HUES64 (cell line): Measurements from ENCODE around the gene KLK12.

Experiments
- H3K27ac ChIP-seq: 2 replicates; pipeline ENCODE4 v1.7.0; 2013; ENCODE audit warnings: low read depth, low read length, inconsistent platforms
- H3K27me3 ChIP-seq: 2 replicates; pipeline ENCODE4 v1.6.1; 2013; ENCODE audit warnings: mild to moderate bottlenecking, low read length; ENCODE audit not compliant: insufficient read depth
- H3K36me3 ChIP-seq: 2 replicates; pipeline ENCODE4 v1.6.1; 2013; ENCODE audit warnings: mild to moderate bottlenecking, low read length; ENCODE audit not compliant: insufficient read depth
- H3K4me1 ChIP-seq: 2 replicates; pipeline ENCODE4 v1.6.1; 2013; ENCODE audit warnings: mild to moderate bottlenecking, low read length, moderate library complexity; ENCODE audit not compliant: insufficient read depth
- H3K4me3 ChIP-seq: 2 replicates; pipeline ENCODE4 v1.5.1; 2013; ENCODE audit warnings: mild to moderate bottlenecking, low read length, moderate library complexity
- H3K9ac ChIP-seq: 2 replicates; pipeline ENCODE4 v1.6.1; 2013; ENCODE audit warnings: mild to moderate bottlenecking, low read depth, low read length
- H3K9me3 ChIP-seq: 2 replicates; pipeline ENCODE4 v1.6.1; 2013; ENCODE audit warnings: low read depth, low read length; ENCODE audit not compliant: insufficient read depth
- WGBS: fragments of 150-250, 120-280 bp; methylation state at CpG from one replicate; pipeline ENCODE4 v1.1.7; 2013; ENCODE audit warnings: missing lambda C conversion rate; 5-methylcytosine and 5-hydroxymethylcytosine counted together

Gene KLK12

DNA sequence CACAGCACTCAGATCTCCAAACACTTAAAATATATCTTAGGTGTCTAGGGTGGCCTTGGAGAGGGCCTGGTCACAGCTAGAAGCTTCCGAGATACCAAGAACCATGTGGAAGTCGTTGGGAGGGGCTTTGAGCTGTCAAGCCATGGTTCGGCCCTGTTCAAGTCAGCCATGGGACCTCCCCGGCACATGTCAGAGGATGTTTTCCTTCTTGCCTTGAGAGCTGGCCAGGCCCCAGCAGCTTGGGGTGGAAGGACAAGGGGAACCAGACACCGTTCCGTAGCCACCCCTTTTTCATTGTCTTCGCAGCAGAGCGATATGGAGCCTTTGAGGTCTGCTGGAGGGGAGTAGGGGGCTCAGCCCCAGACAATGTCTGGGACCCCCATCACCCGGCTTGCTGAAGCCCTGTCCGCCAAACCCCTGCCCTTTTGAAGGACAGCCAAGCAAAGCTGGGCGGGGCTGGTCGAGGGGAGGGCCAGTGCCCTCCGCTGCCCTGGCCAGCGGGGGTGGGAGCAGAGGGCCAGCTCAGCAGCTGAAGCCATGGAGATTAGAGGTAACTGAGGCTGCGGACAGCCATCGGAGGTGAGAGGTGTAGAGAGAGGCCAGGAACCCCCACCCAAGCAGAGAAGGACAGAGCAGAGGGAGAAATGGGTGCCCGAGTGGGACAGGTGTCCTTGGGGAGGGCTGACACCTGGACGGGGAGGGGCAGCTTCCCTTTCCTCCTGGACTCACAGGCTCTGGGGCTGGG lies 8.8 kb downstream of the KLK12 start:
- Histone ChIP-seq H3K27me3 (no peaks in the 10 kb centered on the region), H3K9ac (no peak overlapping the region)
- 87% methylated on average over 18 of the region's 18 CpGs for WGBS

DNA sequence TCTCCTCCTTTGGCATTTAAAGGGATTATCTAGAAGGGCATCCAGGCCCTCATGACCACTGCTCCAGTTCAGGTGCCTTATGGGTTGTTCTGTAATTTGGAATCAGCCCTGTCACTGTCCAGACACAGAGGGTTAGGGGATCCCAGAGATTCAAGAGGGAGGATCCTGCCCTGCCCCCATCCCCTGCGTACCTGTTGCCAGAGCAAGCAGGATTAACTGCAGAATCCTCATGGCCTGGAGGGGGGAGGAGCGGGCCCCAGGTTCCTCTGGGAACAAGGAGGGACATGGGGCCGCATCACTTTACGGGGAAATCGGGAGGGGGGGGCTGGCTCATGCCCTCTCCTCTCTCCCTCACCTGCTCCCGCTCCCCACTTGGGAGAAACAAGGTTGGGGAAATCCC lies 9.4 kb downstream of the KLK12 start:
- WGBS, result 75% methylated on average over 5 of the region's 6 CpGs
- Histone ChIP-seq H3K27ac (no peak overlapping the region), H3K27me3 (peaks cover under 1% of the 10 kb centered on the region), H3K4me1 (peaks cover 8% of the 10 kb centered on the region), H3K4me3 (no peak overlapping the region), H3K36me3 (no peaks in the 10 kb centered on the region), H3K9me3 (no peaks in the 10 kb centered on the region), H3K9ac (no peak overlapping the region)

More for the DNA sequence above, 8.8 kb downstream of the KLK12 start:
- Histone ChIP-seq H3K36me3 (no peaks in the 10 kb centered on the region), H3K9me3 (no peaks in the 10 kb centered on the region), H3K4me1 (peaks cover 8% of the 10 kb centered on the region), H3K4me3 (no peak overlapping the region), H3K27ac (no peak overlapping the region)

DNA sequence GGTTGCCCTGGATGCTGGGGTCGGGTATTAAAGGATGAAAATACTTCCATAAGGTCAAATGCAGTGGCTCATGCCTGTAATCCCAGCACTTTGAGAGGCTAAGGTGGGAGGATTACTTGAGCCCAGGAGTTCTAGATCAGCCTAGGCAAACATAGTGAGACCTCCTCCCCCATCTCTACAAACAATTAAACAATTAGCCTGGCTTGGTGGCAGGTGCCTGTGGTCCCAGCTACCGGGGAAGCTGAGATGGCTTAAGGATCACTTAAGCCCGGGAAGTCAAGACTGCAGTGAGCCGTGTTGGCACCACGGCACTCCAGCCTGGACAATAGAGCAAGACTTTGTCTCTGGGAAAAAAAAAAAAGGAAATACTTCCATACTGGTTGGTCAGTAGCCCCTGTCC lies 9.9 kb downstream of the KLK12 start:
- H3K9ac ChIP-seq, result no peak overlapping the region
- no peak overlapping the region for H3K4me3 ChIP-seq
- peaks cover 6% of the 10 kb centered on the region for H3K27me3 ChIP-seq
- H3K4me1 ChIP-seq, result peaks cover 8% of the 10 kb centered on the region
- WGBS, result 78% methylated on average over 5 of the region's 5 CpGs
- no peaks in the 10 kb centered on the region for H3K36me3 ChIP-seq
- no peak overlapping the region for H3K27ac ChIP-seq
- no peaks in the 10 kb centered on the region for H3K9me3 ChIP-seq

DNA sequence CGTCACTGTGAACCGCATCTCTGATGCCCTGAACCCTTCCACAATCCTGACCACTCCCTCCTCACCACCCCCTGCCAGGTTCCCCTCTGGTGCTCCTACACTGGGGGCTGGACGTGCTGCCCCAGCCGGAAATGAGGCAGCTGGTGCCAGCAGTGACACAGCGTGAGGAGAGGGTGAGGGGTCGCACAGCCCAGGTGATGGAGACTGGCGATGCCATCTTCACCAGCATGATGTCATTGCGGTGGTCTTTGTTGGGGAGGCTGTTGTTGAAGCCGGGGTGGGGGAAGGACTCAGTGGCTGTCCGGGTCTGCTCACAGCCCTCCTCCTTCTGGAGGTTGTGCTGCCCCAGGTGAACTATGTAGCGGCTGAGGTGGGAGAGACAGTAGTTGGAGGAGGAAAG lies 10.9 kb downstream of the KLK12 start:
- Histone ChIP-seq H3K9me3 (no peaks in the 10 kb centered on the region), H3K4me1 (peaks cover 8% of the 10 kb centered on the region), H3K9ac (no peak overlapping the region), H3K36me3 (no peaks in the 10 kb centered on the region), H3K4me3 (no peak overlapping the region), H3K27me3 (peaks cover 15% of the 10 kb centered on the region), H3K27ac (no peak overlapping the region)
- 87% methylated on average over 11 of the region's 11 CpGs for WGBS

DNA sequence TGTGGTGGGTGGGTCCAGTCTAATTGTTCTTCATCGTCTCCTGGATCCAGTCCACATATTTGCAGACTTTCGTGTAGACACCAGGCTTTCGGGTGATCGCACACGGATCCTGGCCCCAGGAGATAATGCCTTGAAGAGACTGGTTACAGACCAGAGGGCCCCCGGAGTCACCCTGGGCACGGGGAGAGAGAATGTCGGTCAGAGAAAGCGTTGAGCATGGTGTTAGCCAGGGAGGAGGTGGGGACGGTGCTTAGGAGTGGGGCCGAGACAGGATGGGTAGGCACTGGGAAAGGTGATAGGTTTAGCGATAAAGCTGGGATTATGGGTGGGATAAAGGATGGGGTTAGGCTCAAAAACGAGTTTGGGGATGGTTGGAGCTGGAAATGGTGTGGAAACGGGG lies 12.3 kb downstream of the KLK12 start:
- no peak overlapping the region for H3K9ac ChIP-seq
- H3K9me3 ChIP-seq, result no peaks in the 10 kb centered on the region
- WGBS, result 79% methylated on average over 14 of the region's 14 CpGs
- H3K4me1 ChIP-seq, result peaks cover 8% of the 10 kb centered on the region
- no peak overlapping the region for H3K27ac ChIP-seq
- H3K36me3 ChIP-seq, result no peaks in the 10 kb centered on the region
- peaks cover 30% of the 10 kb centered on the region for H3K27me3 ChIP-seq
- H3K4me3 ChIP-seq, result no peak overlapping the region

DNA sequence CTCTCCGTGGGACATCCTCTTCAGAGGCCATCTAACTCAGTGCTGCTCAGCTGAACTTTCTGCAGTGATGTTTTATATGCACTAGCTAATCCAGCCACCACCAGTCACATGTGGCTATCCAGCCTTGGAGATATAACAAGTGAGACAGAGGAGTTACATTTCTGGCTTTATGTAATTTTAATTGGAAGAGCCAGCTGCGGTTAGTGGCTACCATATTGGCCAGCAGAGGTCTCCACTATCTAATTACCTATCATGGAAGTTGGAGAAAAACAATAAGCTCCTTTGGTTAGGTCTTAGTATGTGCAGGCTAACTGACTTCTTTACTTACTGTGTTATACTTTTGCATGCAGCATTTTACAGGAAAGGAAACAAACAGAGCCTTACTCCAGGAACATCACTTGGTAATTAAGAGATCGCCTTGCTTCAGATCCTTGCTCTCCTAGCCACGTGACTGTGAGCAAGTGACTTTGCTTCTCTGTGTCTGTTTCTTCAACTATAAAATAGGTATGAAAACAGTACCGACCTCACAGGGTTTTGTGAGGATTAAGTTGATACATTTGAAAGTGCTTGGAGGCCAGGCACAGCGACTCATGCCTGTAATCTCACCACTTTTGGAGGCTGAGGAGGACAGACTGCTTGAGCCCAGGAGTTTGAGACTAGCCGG lies 13.7 kb downstream of the KLK12 start:
- Histone ChIP-seq H3K4me1 (peaks cover 8% of the 10 kb centered on the region), H3K9ac (no peak overlapping the region), H3K27ac (no peak overlapping the region), H3K9me3 (no peaks in the 10 kb centered on the region), H3K36me3 (no peaks in the 10 kb centered on the region), H3K27me3 (peaks cover 41% of the 10 kb centered on the region), H3K4me3 (no peak overlapping the region)
- 47% methylated on average over 7 of the region's 7 CpGs for whole genome bisulfite sequencing

DNA sequence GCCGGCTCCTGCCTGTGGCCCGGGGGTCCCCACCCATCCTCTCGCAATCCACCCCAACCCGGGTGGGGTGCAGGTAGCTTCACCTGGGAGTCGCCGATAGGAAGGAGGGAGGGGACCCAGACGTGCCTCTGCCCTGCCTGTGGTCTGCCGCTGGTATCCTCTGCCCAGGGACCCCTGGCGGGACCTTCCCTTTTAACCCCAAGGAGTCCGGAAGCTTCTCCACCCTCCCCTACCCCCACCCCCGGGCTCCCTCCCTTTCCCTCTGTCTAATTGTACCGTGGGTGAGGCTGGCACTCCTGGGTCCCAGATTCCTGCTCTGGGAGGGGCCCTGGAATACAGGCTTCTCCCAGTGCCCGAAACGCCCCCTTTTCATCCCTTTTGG lies 15.3 kb downstream of the KLK12 start, which contains the start of gene KLK10:
Gene KLK10, minus strand, starts transcription at position 166 of the 382 bp plus-strand sequence. CDS start 579 bp downstream, outside the sequence.
- Histone ChIP-seq H3K9ac (no peak within 1 kb of the TSS), H3K27ac (no peak within 1 kb of the TSS), H3K9me3 (no peaks in the 10 kb centered on the region), H3K4me3 (peak within 1 kb of the TSS; percentile 54), H3K36me3 (no peaks in the 10 kb centered on the region), H3K4me1 (no peaks in the 10 kb centered on the region), H3K27me3 (peaks cover 43% of the 10 kb centered on the region)
- 13% methylated on average over 14 of the region's 14 CpGs for WGBS

DNA sequence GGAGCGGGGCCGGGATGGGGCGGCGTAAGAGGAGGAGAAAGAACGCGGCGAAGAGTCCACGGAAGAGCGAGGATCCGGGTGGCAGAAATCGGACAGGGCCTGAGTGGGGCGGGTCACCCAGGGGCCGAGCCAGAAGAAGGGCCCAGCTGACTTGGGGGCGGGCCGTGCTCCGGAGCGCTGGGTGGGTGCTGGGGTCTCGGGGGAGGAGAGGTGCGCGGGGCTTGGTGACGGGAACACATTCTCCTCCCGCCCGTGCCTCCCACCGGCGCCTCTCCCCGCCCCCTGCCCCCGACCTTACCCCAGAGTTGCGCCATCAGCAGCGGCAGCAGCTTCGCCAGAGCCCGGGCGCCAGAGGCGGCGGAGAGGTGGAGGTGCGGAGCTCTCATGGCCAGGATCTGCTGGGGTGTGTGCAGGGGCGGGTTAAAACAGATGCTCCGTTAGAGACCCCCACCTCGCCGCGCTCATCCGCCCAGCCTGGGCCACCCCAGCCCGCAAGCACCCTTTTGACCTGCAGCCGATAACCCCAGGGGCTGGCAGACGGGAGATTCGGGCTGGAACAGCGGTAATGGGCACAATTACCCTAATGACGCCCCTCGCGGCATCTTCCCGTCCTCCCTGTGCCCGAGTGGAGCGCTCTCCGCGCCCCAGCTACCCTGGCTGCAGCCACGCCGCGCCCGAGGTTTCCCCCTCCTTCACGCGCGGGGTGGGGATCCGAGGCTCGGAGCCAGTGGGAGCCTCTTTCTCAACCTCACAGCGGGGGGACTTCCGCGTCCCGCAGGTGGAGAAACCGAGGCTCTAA lies 15.9 kb downstream of the KLK12 start:
- H3K9ac ChIP-seq, result no peak overlapping the region
- H3K27ac ChIP-seq, result no peak overlapping the region
- peaks cover 43% of the 10 kb centered on the region for H3K27me3 ChIP-seq
- H3K36me3 ChIP-seq, result no peaks in the 10 kb centered on the region
- 2% methylated on average over 58 of the region's 68 CpGs for WGBS
- peak overlapping the region; percentile 54 for H3K4me3 ChIP-seq
- H3K9me3 ChIP-seq, result no peaks in the 10 kb centered on the region
- H3K4me1 ChIP-seq, result no peaks in the 10 kb centered on the region

DNA sequence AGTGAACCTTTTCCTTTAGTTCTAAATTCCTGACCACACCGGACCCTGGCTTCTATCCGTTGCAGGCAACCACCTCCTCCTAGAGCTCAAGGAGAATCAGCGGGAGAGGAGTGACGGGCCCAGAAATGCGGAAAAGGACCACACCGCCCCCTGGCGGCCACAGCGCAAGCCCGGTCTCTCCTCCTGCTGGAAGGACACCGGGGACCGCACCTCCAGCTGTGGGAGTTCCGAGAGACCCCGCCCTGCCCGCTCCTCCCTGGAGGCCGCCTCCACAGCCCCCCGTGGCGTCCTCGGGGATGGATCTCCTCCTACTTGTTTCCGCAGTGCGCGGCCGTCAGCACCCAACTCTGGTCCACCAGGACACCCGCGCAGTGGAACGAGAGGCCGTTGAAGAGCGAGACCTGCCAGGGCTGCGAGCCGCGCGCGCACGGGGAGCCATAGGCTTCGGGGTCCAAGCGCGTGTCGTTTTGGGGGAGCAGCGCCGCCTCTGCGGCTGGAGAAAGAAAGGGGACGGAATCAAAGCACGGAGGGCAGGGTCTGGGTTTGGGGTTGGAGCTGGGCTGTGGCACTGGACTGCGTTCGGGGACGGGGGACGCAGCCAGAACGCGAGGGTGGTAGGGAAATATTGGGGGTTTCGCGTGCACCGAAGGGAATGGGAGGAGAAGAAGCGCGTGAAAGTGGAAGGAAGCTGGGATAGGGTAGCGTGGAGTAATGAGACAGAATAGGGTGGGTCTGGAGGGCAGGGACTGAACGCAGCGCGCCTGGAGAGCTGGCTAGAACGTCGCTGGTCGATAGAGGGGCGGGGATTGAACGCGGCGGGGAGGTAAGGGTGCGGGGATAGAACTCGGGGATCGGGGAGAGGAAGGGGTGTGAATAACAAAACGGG lies 17.8 kb downstream of the KLK12 start:
- WGBS, result 2% methylated on average over 68 of the region's 68 CpGs
- H3K27me3 ChIP-seq, result peaks cover 43% of the 10 kb centered on the region

DNA sequence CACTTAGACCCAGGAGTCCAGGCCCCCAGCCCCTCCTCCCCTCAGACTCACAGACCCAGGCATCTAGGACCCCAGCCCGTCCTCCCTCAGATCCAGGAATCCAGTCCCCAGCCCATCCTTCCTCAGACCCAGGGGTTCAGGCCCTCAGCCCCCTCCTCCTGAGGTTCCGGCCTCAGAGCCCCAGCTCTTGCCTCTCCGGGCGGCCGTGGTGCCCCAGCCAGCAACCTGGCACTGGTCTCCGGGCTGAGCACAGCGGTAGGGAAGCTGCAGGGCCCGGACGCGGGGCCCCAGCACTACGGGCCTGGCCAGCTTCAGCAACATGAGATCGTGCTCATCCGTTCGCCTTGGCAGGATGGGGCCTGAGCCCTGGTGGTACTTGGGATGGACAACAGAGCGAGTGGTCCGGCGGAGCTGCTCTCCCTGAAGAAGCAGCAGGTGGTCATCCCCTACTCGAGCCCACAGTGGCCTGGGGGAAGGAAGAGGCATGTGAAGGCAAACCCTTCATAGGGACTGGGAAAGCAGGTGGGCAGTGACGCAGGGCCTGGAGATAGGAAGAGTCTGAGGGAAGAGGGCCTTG lies 19.0 kb downstream of the KLK12 start:
- 88% methylated on average over 18 of the region's 19 CpGs for WGBS
- H3K27me3 ChIP-seq, result peaks cover 43% of the 10 kb centered on the region
- H3K27ac ChIP-seq, result no peak overlapping the region
- no peaks in the 10 kb centered on the region for H3K9me3 ChIP-seq
- H3K4me3 ChIP-seq, result no peak overlapping the region
- H3K9ac ChIP-seq, result no peak overlapping the region
- no peaks in the 10 kb centered on the region for H3K4me1 ChIP-seq
- no peaks in the 10 kb centered on the region for H3K36me3 ChIP-seq

More for the DNA sequence above, 17.8 kb downstream of the KLK12 start:
- H3K4me1 ChIP-seq, result no peaks in the 10 kb centered on the region
- H3K27ac ChIP-seq, result no peak overlapping the region
- peak overlapping the region; percentile 49; the same call in 1 of the 2 replicates for H3K9ac ChIP-seq
- H3K4me3 ChIP-seq, result peak overlapping the region; percentile 68
- H3K36me3 ChIP-seq, result no peaks in the 10 kb centered on the region
- no peaks in the 10 kb centered on the region for H3K9me3 ChIP-seq
